HAP-1 (cell line): ENCODE data around the gene TMEM39B.
"Not testable (repeated sequence)": the region's sequence is repeated elsewhere in the genome, so short reads cannot be mapped to it uniquely, and the experiment has no call there.

Source experiments
- DNase-seq, 2 experiments: peaks; one replicate each; pipeline ENCODE4 v3.0.0-alpha.2; 2016 to 2020; ENCODE audit warnings: low spot score in 2 of 2
- H3K27me3 ChIP-seq: fragments of 250-450 bp; sonication (Bioruptor Pico); 2 replicates; pipeline ENCODE4 v1.5.1; 2020; ENCODE audit warnings: low read depth, mild to moderate bottlenecking, moderate library complexity
- H3K36me3 ChIP-seq: fragments of 250-450 bp; sonication (Bioruptor Pico); replicated peaks from 2 replicates; pipeline ENCODE4 v1.5.1; 2020; ENCODE audit warnings: mild to moderate bottlenecking
- H3K4me1 ChIP-seq: fragments of 250-450 bp; sonication (Bioruptor Pico); 2 replicates; pipeline ENCODE4 v1.5.1; 2020; ENCODE audit warnings: mild to moderate bottlenecking
- H3K4me3 ChIP-seq: fragments of 250-450 bp; sonication (Bioruptor Pico); 2 replicates; pipeline ENCODE4 v1.5.1; 2020; ENCODE audit warnings: mild to moderate bottlenecking, moderate library complexity
- H3K9me3 ChIP-seq: fragments of 250-450 bp; sonication (Bioruptor Pico); 2 replicates; pipeline ENCODE4 v1.5.1; 2020; ENCODE audit warnings: mild to moderate bottlenecking, moderate library complexity
- in situ Hi-C: fragments of 300-500 bp; cut with MboI; formaldehyde crosslinking; loops from 3 replicates; pipeline ENCODE4 v1.14.3; 2020; ENCODE audit warnings: low sequenced_read_pairs, inconsistent platforms, mixed read lengths

Gene TMEM39B

GRCh38 chr1:32133950-32134280 is 61.2 kb downstream of the TMEM39B start:
- in situ Hi-C loops, H3K9me3 ChIP-seq, H3K27me3 ChIP-seq, DNase-seq, H3K36me3 ChIP-seq, H3K4me3 ChIP-seq, H3K4me1 ChIP-seq: not testable (repeated sequence)

DNA sequence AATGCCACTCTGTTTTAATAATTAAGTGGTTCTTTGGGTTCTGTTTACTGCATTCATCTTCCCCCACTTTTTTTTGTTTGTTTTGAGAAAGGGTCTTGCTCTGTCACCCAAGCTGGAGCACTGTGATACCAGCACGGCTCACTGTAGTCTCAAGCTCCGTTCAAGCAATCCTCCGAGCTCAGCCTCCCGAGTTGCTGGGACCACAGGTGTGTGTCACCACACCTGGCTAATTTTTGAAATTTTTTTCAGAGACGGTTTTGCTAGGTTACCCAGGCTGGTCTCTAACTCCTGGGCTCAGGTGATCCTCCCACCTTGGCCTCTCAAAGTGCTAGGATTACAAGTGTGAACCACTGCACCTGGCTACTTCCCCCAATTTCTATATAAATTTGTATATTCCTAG is 64.4 kb downstream of the TMEM39B start:
- H3K4me1 ChIP-seq = no peaks in the 10 kb centered on the region
- H3K36me3 ChIP-seq = peaks cover 5% of the 10 kb centered on the region
- no peaks in the 10 kb centered on the region for H3K27me3 ChIP-seq
- H3K4me3 ChIP-seq = no peak overlapping the region
- DNase-seq = no peak
- in situ Hi-C loops = no loop called here
- H3K9me3 ChIP-seq = no peaks in the 10 kb centered on the region

DNA sequence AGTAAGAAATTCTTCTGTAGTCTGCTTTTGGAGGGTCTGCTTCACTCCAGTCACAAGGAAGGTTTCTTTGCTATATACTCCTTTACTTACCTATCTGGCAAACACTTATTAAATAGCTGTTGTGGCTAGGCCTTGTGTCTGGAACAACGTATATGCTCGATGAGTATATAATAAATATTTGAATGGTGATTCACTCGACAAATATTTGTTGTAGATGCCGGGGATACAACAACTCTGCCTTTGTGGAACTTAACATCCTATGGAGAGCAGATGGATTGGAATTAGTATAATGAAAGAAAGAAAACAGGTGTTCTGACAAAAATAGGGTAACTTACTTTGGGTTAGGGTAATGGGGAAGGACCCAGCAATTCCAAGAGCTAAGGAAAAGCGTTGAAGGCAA is 66.2 kb downstream of the TMEM39B start:
- in situ Hi-C loops = no loop called here
- H3K4me1 ChIP-seq = no peaks in the 10 kb centered on the region
- DNase-seq = no peak

GRCh38 chr1:32142446-32143301 is 69.9 kb downstream of the TMEM39B start:
- H3K4me1 ChIP-seq = no peaks in the 10 kb centered on the region
- H3K27me3 ChIP-seq = no peaks in the 10 kb centered on the region
- no peak overlapping the region for H3K4me3 ChIP-seq
- peaks cover 2% of the 10 kb centered on the region; the same call in 1 of the 2 replicates for H3K9me3 ChIP-seq
- in situ Hi-C loops = no loop called here
- no peaks in the 10 kb centered on the region; the same call in 1 of the 2 replicates for H3K36me3 ChIP-seq
- DNase-seq = peak in 1 of 2 experiments; percentile 10

More for the DNA sequence above, 66.2 kb downstream of the TMEM39B start:
- Histone ChIP-seq H3K9me3 (no peaks in the 10 kb centered on the region), H3K36me3 (peaks cover 5% of the 10 kb centered on the region), H3K4me3 (no peak overlapping the region), H3K27me3 (no peaks in the 10 kb centered on the region)

- H3K27me3 ChIP-seq, H3K4me3 ChIP-seq, H3K36me3 ChIP-seq, in situ Hi-C loops, H3K9me3 ChIP-seq, H3K4me1 ChIP-seq, DNase-seq: not testable (repeated sequence)
Observed at GRCh38 chr1:32143302-32143695, 70.6 kb downstream of the TMEM39B start.

DNA sequence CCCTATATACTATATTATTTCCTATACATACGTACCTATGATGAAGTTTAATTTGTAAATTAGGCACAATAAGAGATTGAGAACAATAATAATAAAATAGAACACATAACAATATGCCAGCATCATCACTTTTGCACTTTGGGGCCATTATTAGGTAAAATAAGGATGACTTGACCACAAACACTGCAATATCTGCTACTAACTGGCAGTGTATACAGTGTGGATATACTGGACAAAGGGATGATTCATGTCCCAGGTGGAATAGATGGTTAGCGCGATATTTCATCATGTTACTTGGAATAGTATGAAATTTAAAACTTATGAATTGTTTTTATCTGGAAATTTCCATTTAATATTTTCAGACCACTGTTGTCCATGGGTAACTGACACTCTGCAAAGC is 71.3 kb downstream of the TMEM39B start:
- no peaks in the 10 kb centered on the region for H3K4me1 ChIP-seq
- peaks cover 2% of the 10 kb centered on the region for H3K9me3 ChIP-seq
- in situ Hi-C loops = no loop called here
- no peak for DNase-seq
- no peak overlapping the region for H3K4me3 ChIP-seq
- no peaks in the 10 kb centered on the region for H3K27me3 ChIP-seq
- H3K36me3 ChIP-seq = no peaks in the 10 kb centered on the region; the same call in 1 of the 2 replicates

DNA sequence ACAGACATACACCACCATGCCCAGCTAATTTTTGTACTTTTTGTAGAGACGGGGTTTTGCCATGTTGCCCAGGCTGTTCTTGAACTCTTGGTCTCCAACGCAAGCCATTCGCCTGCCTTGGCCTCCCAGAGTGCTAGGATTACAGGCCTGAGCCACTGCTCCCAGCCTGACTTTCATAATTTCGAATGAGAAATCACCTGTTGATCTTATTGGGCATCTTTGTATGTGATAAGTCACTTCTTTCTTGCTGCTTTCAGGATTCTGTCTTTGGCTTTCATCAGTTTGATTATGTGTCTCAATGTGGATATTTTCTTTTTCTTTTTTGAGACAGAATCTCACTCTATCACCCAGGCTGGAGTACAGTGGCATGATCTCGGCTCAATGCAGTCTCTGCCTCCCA is 75.1 kb downstream of the TMEM39B start:
- in situ Hi-C loops, H3K36me3 ChIP-seq, H3K4me3 ChIP-seq, H3K4me1 ChIP-seq, H3K9me3 ChIP-seq, DNase-seq, H3K27me3 ChIP-seq: not testable (repeated sequence)

DNA sequence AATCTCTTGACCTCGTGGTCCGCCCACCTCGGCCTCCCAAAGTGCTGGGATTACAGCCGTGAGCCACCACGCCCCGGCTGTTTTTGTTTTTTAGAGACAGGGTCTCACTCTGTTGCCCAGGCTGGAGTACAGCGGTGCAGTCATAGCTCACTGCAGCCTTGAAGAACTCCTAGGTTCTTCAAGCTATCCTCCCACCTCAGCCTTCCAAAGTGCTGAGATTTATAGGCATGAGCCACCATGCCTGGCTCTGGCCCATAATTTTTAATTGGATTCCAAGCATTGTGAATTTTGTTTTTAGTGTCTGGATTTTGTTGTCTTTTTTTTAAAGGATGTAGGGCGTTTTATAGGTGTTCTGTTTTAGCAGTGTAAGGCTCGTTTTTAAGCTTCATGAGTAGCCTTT is 78.1 kb downstream of the TMEM39B start:
- Histone ChIP-seq H3K4me3 (no peak overlapping the region), H3K4me1 (peaks cover 7% of the 10 kb centered on the region), H3K9me3 (peaks cover 6% of the 10 kb centered on the region), H3K36me3 (no peaks in the 10 kb centered on the region; the same call in 1 of the 2 replicates), H3K27me3 (no peaks in the 10 kb centered on the region)
- no peak for DNase-seq
- in situ Hi-C loops = no loop called here

DNA sequence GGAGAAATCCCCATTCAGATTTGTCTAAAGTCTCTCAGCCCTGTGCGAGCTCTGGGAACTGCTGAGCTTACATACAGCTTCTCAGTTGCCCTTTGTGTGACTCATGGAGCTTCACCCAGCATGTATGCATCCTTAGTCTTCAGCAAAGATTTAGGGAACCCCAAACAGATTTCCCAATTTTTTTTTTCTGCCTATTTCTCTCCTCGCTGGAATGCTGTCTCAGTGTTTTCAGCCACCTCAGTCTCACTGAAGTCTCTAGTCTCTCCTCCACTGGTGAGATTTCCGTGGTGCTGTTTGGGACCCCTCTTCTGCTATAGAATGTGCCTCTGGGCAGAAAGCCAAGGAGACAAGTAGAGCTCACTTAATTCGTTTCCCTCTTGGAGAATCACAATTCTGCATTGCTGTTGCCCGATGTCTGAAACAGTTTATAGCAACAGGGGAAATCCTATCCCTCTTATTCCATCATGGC is 78.6 kb downstream of the TMEM39B start:
- Histone ChIP-seq H3K9me3 (peaks cover 6% of the 10 kb centered on the region), H3K4me1 (peaks cover 7% of the 10 kb centered on the region), H3K27me3 (no peaks in the 10 kb centered on the region), H3K36me3 (peaks cover 3% of the 10 kb centered on the region), H3K4me3 (no peak overlapping the region)
- in situ Hi-C loops = no loop called here
- peak in 1 of 2 experiments; percentile 17 for DNase-seq
